Measurements from ENCODE around the gene SDF4.

Gene SDF4

GRCh38 chr1:1171546-1172340 is 60.1 kb downstream of the SDF4 start:
- peaks cover 9% of the 10 kb centered on the region for H3K4me1 ChIP-seq (ENCODE audit: control insufficient read depth, insufficient read depth, low read length, poor library complexity, severe bottlenecking)
- no peaks in the 10 kb centered on the region for H3K36me3 ChIP-seq (ENCODE audit: control insufficient read depth, insufficient read depth, low read length)
- WGBS, 2 experiments (ENCODE audit: insufficient coverage in 2 of 2), result 93 to 94% methylated on average over 17 to 30 of the region's 33 CpGs
- no peak overlapping the region for H3K27ac ChIP-seq (ENCODE audit: low read depth, low read length, severe bottlenecking)
- H3K4me3 ChIP-seq (ENCODE audit: extremely low read depth, insufficient read depth, low read length, poor library complexity, severe bottlenecking), result no peak overlapping the region
- H3K9me3 ChIP-seq (ENCODE audit: control insufficient read depth, low read length), result no peaks in the 10 kb centered on the region

DNA sequence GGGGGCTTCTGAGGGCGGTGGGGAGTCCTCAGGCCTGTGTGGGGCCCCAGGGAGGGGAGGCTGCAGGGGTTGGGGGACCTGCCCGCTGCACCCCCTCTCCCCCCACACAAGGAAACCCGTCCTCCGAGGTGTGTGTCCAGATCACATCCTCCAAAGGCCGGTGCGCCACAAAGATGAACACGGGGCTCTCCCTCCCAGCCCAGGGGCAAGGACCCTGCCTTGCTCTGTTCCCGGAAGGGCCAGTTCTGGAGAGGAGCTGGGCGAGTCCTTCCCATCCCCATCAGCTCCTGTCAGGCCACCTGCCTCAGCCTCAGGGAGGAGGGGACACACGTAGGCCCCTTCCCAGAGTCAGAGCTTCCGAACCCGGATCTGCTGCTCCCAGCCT is 60.6 kb downstream of the SDF4 start:
- Histone ChIP-seq H3K4me3 (ENCODE audit: extremely low read depth, insufficient read depth, low read length, poor library complexity, severe bottlenecking) (no peak overlapping the region), H3K4me1 (ENCODE audit: control insufficient read depth, insufficient read depth, low read length, poor library complexity, severe bottlenecking) (peaks cover 10% of the 10 kb centered on the region), H3K27ac (ENCODE audit: low read depth, low read length, severe bottlenecking) (no peak overlapping the region), H3K36me3 (ENCODE audit: control insufficient read depth, insufficient read depth, low read length) (no peaks in the 10 kb centered on the region), H3K9me3 (ENCODE audit: control insufficient read depth, low read length) (no peaks in the 10 kb centered on the region)
- WGBS, 2 experiments (ENCODE audit: insufficient coverage in 2 of 2), result 85 to 95% methylated on average over 4 to 11 of the region's 12 CpGs

DNA sequence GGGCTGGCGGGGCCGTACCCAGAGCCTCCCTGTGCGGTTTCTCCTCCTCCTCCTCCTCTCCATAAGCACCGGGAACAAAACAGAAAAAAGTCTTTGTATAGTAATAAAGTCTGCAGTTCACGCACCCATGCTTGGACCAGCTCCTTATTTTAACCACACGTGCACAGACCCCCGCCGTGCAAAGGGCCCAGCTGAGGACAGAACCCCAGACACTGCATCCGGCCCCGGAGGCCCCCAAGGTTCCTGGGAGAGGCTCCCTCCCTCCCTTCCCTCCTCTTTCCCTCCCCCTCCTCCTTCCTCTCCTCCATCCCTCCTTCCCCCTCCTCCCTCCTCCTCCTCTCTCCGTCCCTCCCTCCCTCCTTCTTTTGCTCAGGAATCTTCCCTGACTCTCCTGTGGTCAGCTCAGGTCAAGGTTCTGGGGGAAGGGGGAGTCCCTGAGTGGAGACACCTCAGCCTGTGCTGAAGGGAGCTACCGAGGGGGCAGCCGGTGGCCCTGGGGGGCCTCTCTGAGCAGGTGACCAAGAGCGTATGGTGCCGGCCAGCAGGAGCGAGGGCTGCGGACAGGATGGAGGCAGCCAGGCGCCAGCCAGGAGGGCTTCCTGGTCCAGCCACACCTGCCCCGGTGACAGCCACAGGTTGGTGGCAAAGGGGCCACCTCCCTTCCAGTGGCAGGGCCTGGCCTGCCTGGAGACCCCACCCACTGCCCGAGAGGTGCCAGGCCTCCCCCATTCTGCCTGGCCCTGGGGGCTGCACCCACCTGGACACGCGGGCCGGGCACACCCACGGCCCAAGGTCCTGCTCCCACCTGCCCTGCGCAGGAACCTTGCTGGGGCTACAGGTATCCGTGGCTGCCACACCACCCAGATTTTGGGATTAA is 61.3 kb downstream of the SDF4 start:
- 79 to 83% methylated on average over 15 to 22 of the region's 26 CpGs for WGBS, 2 experiments (ENCODE audit: insufficient coverage in 2 of 2)
- peaks cover 15% of the 10 kb centered on the region for H3K4me1 ChIP-seq (ENCODE audit: control insufficient read depth, insufficient read depth, low read length, poor library complexity, severe bottlenecking)
- H3K9me3 ChIP-seq (ENCODE audit: control insufficient read depth, low read length), result no peaks in the 10 kb centered on the region
- no peaks in the 10 kb centered on the region for H3K36me3 ChIP-seq (ENCODE audit: control insufficient read depth, insufficient read depth, low read length)
- no peak overlapping the region for H3K4me3 ChIP-seq (ENCODE audit: extremely low read depth, insufficient read depth, low read length, poor library complexity, severe bottlenecking)
- no peak overlapping the region for H3K27ac ChIP-seq (ENCODE audit: low read depth, low read length, severe bottlenecking)

DNA sequence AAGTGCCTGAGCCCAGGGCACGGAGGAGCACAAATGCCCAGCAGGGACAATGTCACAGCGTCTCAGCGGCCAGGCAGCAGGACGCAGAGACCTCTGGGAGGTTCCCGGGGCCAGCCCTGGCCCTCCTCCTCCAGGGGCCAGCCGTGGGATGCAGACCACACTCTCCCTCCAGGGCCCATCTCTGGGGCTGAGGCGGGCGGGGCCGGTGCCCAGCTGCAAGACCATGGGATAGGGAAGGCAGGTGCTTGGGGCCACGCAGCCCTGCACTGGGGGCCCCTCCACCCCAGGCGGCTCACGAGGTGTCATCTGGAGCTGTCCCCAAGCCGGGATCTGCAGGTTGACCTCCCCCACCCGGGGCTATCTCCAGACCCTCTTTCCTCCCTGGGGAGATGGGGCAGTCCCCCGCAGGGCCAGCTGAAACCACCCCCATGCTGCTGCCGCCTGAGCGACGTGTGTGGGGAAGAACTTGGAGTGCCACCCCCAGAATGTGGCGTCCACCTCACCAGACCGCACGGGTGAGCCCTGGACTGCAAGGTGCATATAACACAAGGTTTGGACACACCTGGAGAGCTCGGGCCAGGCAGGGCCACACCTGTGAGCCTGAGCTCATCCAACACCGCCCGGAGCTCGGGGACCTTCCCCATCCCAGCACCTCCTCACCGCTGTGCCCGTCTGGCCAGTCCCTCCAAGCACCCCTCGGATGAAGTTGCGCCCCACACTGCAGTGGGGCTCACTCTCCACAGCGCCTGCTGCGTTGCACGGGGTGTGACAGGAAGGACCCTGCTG is 62.2 kb downstream of the SDF4 start:
- H3K4me1 ChIP-seq (ENCODE audit: control insufficient read depth, insufficient read depth, low read length, poor library complexity, severe bottlenecking), result peaks cover 15% of the 10 kb centered on the region
- H3K9me3 ChIP-seq (ENCODE audit: control insufficient read depth, low read length), result no peaks in the 10 kb centered on the region
- H3K27ac ChIP-seq (ENCODE audit: low read depth, low read length, severe bottlenecking), result no peak overlapping the region
- 83 to 86% methylated on average over 27 to 32 of the region's 32 CpGs for WGBS, 2 experiments (ENCODE audit: insufficient coverage in 2 of 2)
- no peaks in the 10 kb centered on the region for H3K36me3 ChIP-seq (ENCODE audit: control insufficient read depth, insufficient read depth, low read length)
- H3K4me3 ChIP-seq (ENCODE audit: extremely low read depth, insufficient read depth, low read length, poor library complexity, severe bottlenecking), result no peak overlapping the region

DNA sequence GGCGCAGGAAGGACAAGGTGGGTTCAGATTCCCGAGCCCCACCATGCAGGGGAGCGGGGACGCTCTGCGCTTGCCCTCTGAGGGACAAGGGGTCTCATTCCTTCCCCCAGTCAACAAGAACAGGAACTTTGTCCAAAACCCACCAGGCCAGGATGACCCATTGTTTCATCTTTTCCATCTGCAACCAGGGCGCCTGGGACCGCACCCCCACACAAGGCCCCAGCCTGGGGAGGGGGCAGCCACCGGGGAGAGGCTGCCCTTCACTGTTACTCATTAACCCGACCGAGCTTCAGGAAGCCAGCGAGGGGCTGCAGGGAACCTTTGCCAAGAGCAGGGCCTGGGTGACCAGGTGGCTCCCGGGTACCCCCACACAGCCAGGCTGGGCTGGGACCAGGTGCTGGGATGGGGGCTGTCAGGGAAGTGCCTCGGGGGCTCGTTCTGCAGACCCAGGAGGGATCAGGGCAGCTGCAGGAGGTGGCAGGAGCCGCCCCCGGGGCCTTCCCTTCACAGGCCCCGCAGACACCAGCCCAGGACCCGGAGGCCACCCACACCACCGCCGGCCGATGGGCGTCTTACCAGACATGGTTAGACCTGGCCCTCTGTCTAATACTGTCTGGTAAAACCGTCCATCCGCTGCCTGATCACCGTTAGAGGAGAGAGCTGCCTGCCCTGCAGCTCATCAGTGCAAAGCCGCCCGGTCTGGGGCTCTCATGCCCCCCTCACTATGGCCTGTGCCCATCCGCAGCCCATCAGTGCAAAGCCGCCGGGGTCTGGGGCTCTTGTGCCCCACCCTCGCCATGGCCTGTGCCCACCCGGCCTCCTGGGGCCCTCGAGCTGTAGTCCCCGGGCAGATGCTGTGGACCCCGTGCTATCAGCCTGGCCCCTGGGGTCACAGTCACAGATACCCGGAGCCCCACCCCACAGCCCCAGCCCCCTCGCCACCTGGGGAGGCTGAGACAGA is 63.1 kb downstream of the SDF4 start:
- Histone ChIP-seq H3K27ac (ENCODE audit: low read depth, low read length, severe bottlenecking) (no peak overlapping the region), H3K36me3 (ENCODE audit: control insufficient read depth, insufficient read depth, low read length) (no peaks in the 10 kb centered on the region), H3K4me1 (ENCODE audit: control insufficient read depth, insufficient read depth, low read length, poor library complexity, severe bottlenecking) (peaks cover 15% of the 10 kb centered on the region), H3K4me3 (ENCODE audit: extremely low read depth, insufficient read depth, low read length, poor library complexity, severe bottlenecking) (no peak overlapping the region), H3K9me3 (ENCODE audit: control insufficient read depth, low read length) (no peaks in the 10 kb centered on the region)
- WGBS, 2 experiments (ENCODE audit: insufficient coverage in 2 of 2), result 87 to 90% methylated on average over 35 to 36 of the region's 37 CpGs

DNA sequence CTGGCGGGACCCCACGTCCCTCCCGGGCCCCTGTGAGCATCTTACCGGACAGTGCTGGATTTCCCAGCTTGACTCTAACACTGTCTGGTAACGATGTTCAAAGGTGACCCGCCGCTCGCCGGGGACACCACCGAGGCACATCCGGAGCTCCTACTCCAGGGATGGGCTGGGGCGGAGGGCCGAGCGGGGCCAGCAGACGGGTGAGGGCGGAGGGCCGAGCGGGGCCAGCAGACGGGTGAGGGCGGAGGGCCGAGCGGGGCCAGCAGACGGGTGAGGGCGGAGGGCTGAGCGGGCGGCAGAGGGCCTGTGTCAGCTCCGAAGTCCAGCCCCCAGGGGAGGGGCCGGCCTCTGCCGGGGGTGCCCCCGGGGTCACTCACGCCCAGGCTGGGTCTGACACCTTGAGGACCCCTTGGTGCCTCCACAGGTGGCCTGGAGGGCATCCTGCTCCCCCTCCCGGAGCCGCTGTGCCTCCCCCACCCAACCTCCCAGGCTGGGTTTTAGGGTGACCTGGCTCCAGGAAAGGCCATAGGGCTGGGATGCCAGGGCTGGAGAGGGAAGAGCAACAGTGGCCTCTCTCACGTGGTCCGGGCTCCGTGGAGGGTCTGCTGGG is 63.9 kb downstream of the SDF4 start:
- peaks cover 15% of the 10 kb centered on the region for H3K4me1 ChIP-seq (ENCODE audit: control insufficient read depth, insufficient read depth, low read length, poor library complexity, severe bottlenecking)
- WGBS, 2 experiments (ENCODE audit: insufficient coverage in 2 of 2), result 93 to 94% methylated on average over 25 to 27 of the region's 36 CpGs

DNA sequence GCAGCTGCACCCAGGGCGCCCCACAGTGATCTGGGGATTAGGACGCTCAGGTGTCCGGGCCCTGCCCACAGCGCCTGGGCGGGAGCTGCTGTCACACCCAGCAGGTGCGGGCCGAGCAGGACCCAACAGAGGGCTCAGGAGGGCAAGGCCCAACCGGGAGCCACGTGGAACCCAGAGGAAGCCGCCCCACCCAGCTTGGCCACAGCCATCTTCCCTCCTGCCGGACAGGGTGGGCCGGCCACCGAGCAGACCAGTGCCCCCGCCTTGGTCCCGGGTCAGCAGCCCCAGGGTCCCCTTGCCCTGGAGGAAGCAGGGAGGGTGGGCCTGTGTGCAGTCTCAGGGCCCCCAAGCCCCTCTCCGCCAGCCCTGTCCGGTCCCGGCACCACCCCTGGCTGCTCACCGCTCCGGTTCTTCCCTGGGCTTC is 64.4 kb downstream of the SDF4 start:
- Histone ChIP-seq H3K4me3 (ENCODE audit: extremely low read depth, insufficient read depth, low read length, poor library complexity, severe bottlenecking) (no peak overlapping the region), H3K9me3 (ENCODE audit: control insufficient read depth, low read length) (no peaks in the 10 kb centered on the region), H3K4me1 (ENCODE audit: control insufficient read depth, insufficient read depth, low read length, poor library complexity, severe bottlenecking) (peaks cover 15% of the 10 kb centered on the region), H3K27ac (ENCODE audit: low read depth, low read length, severe bottlenecking) (no peak overlapping the region), H3K36me3 (ENCODE audit: control insufficient read depth, insufficient read depth, low read length) (no peaks in the 10 kb centered on the region)
- 89 to 92% methylated on average over 12 to 18 of the region's 20 CpGs for WGBS, 2 experiments (ENCODE audit: insufficient coverage in 2 of 2)

More for the DNA sequence above, 63.9 kb downstream of the SDF4 start:
- Histone ChIP-seq H3K36me3 (ENCODE audit: control insufficient read depth, insufficient read depth, low read length) (no peaks in the 10 kb centered on the region), H3K9me3 (ENCODE audit: control insufficient read depth, low read length) (no peaks in the 10 kb centered on the region), H3K27ac (ENCODE audit: low read depth, low read length, severe bottlenecking) (no peak overlapping the region), H3K4me3 (ENCODE audit: extremely low read depth, insufficient read depth, low read length, poor library complexity, severe bottlenecking) (no peak overlapping the region)
